ENCODE data around the gene IRGC.
"Not testable (repeated sequence)": the region's sequence is repeated elsewhere in the genome, so short reads cannot be mapped to it uniquely, and the experiment has no call there.

DNA sequence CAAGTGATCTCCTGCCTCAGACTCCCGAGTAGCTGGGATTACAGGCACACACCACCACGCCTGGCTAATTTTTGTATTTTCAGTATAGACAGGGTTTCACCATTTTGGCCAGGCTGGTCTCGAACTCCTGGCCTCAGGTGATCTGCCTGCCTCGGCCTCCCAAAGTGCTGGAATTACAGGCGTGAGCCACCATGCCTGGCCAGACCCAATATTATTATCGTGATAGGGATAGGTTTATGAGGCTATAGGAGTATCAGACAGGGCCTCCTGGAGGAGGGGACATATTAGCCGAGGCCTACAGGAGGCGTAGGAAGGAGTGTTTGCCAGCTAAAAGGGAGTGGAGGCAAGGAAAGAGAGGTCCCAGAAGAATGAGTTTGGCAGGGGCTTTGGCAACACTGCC is 48.8 kb downstream of the IRGC start:
- TF ChIP-seq, protein P1, sequence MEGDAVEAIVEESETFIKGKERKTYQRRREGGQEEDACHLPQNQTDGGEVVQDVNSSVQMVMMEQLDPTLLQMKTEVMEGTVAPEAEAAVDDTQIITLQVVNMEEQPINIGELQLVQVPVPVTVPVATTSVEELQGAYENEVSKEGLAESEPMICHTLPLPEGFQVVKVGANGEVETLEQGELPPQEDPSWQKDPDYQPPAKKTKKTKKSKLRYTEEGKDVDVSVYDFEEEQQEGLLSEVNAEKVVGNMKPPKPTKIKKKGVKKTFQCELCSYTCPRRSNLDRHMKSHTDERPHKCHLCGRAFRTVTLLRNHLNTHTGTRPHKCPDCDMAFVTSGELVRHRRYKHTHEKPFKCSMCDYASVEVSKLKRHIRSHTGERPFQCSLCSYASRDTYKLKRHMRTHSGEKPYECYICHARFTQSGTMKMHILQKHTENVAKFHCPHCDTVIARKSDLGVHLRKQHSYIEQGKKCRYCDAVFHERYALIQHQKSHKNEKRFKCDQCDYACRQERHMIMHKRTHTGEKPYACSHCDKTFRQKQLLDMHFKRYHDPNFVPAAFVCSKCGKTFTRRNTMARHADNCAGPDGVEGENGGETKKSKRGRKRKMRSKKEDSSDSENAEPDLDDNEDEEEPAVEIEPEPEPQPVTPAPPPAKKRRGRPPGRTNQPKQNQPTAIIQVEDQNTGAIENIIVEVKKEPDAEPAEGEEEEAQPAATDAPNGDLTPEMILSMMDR (IDR thresholded peaks at IDR 0.05) = not testable (repeated sequence)
- TF ChIP-seq POLR2A (IDR thresholded peaks at IDR 0.05) = not testable (repeated sequence)

Measured in upper lobe of left lung (tissue), 4 donors.